GM21528 (cell line): ENCODE measurements around the gene TMEM176B.

Experiments used
- ATAC-seq: cut with Tn5 transposase; IDR thresholded peaks from one replicate; pipeline ENCODE4 v1.9.1; 2021; ENCODE audit warnings: mild to moderate bottlenecking, moderate library complexity; ENCODE audit not compliant: unreplicated experiment, low FRiP score

The TMEM176B gene

GRCh38 chr7:150799741-150800580, at the start of gene TMEM176B:
Gene TMEM176B, minus strand, starts transcription at chr7:150800364. Its CDS starts 3,795 bp downstream, at chr7:150796569.
- no peak for ATAC-seq

- ATAC-seq, result no peak
Observed at GRCh38 chr7:150849204-150849775, 49.1 kb upstream of the TMEM176B start.

GRCh38 chr7:150848561-150849115, 48.5 kb upstream of the TMEM176B start:
- ATAC-seq, result no peak

- ATAC-seq, result no peak
Observed at GRCh38 chr7:150848111-150848510, 47.9 kb upstream of the TMEM176B start.

- no peak for ATAC-seq
Observed at GRCh38 chr7:150847536-150847935, 47.4 kb upstream of the TMEM176B start.

- ATAC-seq, result no peak
Observed at GRCh38 chr7:150846291-150847115, 46.3 kb upstream of the TMEM176B start.

- no peak for ATAC-seq
Observed at GRCh38 chr7:150845421-150845861, 45.3 kb upstream of the TMEM176B start.

GRCh38 chr7:150842716-150843115, 42.6 kb upstream of the TMEM176B start:
- ATAC-seq, result no peak

- no peak for ATAC-seq
Observed at GRCh38 chr7:150842018-150842417, 41.9 kb upstream of the TMEM176B start.

GRCh38 chr7:150838965-150839650, 38.9 kb upstream of the TMEM176B start:
- no peak for ATAC-seq

- ATAC-seq, result no peak
Observed at GRCh38 chr7:150835702-150836280, 35.6 kb upstream of the TMEM176B start.

GRCh38 chr7:150835019-150835418, 34.9 kb upstream of the TMEM176B start:
- ATAC-seq, result no peak

GRCh38 chr7:150831851-150832250, 31.7 kb upstream of the TMEM176B start:
- ATAC-seq, result no peak

GRCh38 chr7:150830937-150831336, 30.8 kb upstream of the TMEM176B start:
- no peak for ATAC-seq

- ATAC-seq, result no peak
Observed at GRCh38 chr7:150829426-150829825, 29.3 kb upstream of the TMEM176B start.

- no peak for ATAC-seq
Observed at GRCh38 chr7:150828384-150828783, 28.2 kb upstream of the TMEM176B start.

- no peak for ATAC-seq
Observed at GRCh38 chr7:150826061-150826849, 26.1 kb upstream of the TMEM176B start.

GRCh38 chr7:150824379-150825177, 24.4 kb upstream of the TMEM176B start:
- ATAC-seq, result no peak
